ENCODE measurements around the gene ZCCHC14.

ZCCHC14 gene

GRCh38 chr16:87454391-87454790 lies 38.4 kb downstream of the ZCCHC14 start:
- H3K36me3 ChIP-seq (ENCODE audit: insufficient read depth), result no peaks in the 10 kb centered on the region

GRCh38 chr16:87453326-87453725 lies 39.5 kb downstream of the ZCCHC14 start:
- Histone ChIP-seq H3K4me1 (ENCODE audit: low read depth, poor library complexity, severe bottlenecking) (peaks cover 8% of the 10 kb centered on the region), H3K4me3 (IDR thresholded peaks at IDR 0.05; ENCODE audit: insufficient read depth, low read depth, low read length) (no peak overlapping the region), H3K27ac (no peak overlapping the region), H3K36me3 (ENCODE audit: insufficient read depth) (no peaks in the 10 kb centered on the region), H4K20me1 (ENCODE audit: insufficient read depth) (no peaks in the 10 kb centered on the region), H3K4me2 (no peak overlapping the region), H3K9ac (no peak overlapping the region), H2AFZ (ENCODE audit: low read depth) (no peak overlapping the region), H3K79me2 (ENCODE audit: insufficient read depth, low read depth) (no peaks in the 10 kb centered on the region), H3K27me3 (ENCODE audit: insufficient read depth, low read depth) (no peaks in the 10 kb centered on the region)
- no peak for TF ChIP-seq CTCF (conservative IDR thresholded peaks at IDR 0.05; ENCODE audit: low read depth, low read length)

More at GRCh38 chr16:87454391-87454790, 38.4 kb downstream of the ZCCHC14 start:
- no peak overlapping the region for H3K4me2 ChIP-seq
- no peak overlapping the region for H3K27ac ChIP-seq
- peaks cover 8% of the 10 kb centered on the region for H3K4me1 ChIP-seq (ENCODE audit: low read depth, poor library complexity, severe bottlenecking)
- no peak overlapping the region for H3K9ac ChIP-seq
- no peaks in the 10 kb centered on the region for H3K27me3 ChIP-seq (ENCODE audit: insufficient read depth, low read depth)
- no peak for TF ChIP-seq CTCF (conservative IDR thresholded peaks at IDR 0.05; ENCODE audit: low read depth, low read length)
- no peaks in the 10 kb centered on the region for H3K79me2 ChIP-seq (ENCODE audit: insufficient read depth, low read depth)
- H4K20me1 ChIP-seq (ENCODE audit: insufficient read depth), result no peaks in the 10 kb centered on the region
- H2AFZ ChIP-seq (ENCODE audit: low read depth), result no peak overlapping the region
- H3K4me3 ChIP-seq (IDR thresholded peaks at IDR 0.05; ENCODE audit: insufficient read depth, low read depth, low read length), result no peak overlapping the region

GRCh38 chr16:87451563-87452210 lies 41.1 kb downstream of the ZCCHC14 start:
- H3K9ac ChIP-seq, result no peak overlapping the region
- H3K36me3 ChIP-seq (ENCODE audit: insufficient read depth), result 0 out of 2 replicates have a peak, but pooled peaks cover 7% of the 10 kb centered on the region

GRCh38 chr16:87448866-87449265 lies 44.0 kb downstream of the ZCCHC14 start:
- Histone ChIP-seq H3K9ac (no peak overlapping the region), H3K4me3 (IDR thresholded peaks at IDR 0.05; ENCODE audit: insufficient read depth, low read depth, low read length) (no peak overlapping the region), H4K20me1 (ENCODE audit: insufficient read depth) (no peaks in the 10 kb centered on the region), H3K79me2 (ENCODE audit: insufficient read depth, low read depth) (no peaks in the 10 kb centered on the region), H3K4me2 (no peak overlapping the region), H2AFZ (ENCODE audit: low read depth) (no peak overlapping the region), H3K4me1 (ENCODE audit: low read depth, poor library complexity, severe bottlenecking) (no peaks in the 10 kb centered on the region), H3K27ac (no peak overlapping the region), H3K36me3 (ENCODE audit: insufficient read depth) (0 out of 2 replicates have a peak, but pooled peaks cover 7% of the 10 kb centered on the region), H3K27me3 (ENCODE audit: insufficient read depth, low read depth) (no peaks in the 10 kb centered on the region)
- no peak for TF ChIP-seq CTCF (conservative IDR thresholded peaks at IDR 0.05; ENCODE audit: low read depth, low read length)

More at GRCh38 chr16:87451563-87452210, 41.1 kb downstream of the ZCCHC14 start:
- H3K27me3 ChIP-seq (ENCODE audit: insufficient read depth, low read depth), result no peaks in the 10 kb centered on the region
- no peak for TF ChIP-seq CTCF (conservative IDR thresholded peaks at IDR 0.05; ENCODE audit: low read depth, low read length)
- H3K79me2 ChIP-seq (ENCODE audit: insufficient read depth, low read depth), result no peaks in the 10 kb centered on the region
- H3K4me1 ChIP-seq (ENCODE audit: low read depth, poor library complexity, severe bottlenecking), result no peaks in the 10 kb centered on the region
- H2AFZ ChIP-seq (ENCODE audit: low read depth), result no peak overlapping the region
- H3K27ac ChIP-seq, result no peak overlapping the region
- no peaks in the 10 kb centered on the region for H4K20me1 ChIP-seq (ENCODE audit: insufficient read depth)
- no peak overlapping the region for H3K4me3 ChIP-seq (IDR thresholded peaks at IDR 0.05; ENCODE audit: insufficient read depth, low read depth, low read length)
- H3K4me2 ChIP-seq, result no peak overlapping the region
